ENCODE results near the gene VSIR.

Gene VSIR

DNA sequence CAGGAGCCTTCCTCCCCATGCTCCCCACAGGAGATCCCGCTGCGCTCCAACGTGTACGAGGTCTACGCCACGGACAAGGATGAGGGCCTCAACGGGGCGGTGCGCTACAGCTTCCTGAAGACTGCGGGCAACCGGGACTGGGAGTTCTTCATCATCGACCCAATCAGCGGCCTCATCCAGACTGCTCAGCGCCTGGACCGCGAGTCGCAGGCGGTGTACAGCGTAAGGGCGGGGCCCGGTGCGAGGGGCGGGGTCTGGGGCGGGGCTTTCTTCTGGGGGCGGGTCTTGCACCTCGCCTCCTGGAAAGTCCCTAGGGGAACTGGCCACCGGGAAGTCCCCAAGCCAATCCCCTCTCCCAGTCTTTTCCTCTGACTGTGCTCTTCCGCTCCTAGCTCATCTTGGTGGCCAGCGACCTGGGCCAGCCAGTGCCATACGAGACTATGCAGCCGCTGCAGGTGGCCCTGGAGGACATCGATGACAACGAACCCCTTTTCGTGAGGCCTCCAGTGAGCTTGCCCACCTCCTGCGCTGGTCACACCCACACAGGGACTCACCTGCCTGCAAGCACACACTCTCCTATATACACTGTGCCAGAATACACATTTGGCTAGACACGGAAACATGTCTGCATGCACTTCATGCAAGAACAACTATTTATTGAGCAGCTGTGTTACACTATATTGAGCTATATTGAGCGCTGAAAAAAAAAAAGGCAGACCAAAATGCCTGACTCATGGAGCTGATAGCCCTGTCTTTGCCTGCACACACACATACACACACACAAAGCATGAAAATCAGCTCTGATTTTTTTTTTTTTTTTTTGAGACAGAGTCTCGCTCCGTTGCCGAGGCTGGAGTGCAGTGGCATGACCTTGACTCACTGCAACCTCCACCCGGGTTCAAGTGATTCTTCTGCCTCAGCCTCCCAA is 32.7 kb upstream of the VSIR start:
- no peak overlapping the region for H3K4me3 ChIP-seq (replicated peaks; ENCODE audit: insufficient read depth, low read length)
- DNase-seq (ENCODE audit: low read depth in 1 of 2, low spot score in 1 of 2), result no peak

DNA sequence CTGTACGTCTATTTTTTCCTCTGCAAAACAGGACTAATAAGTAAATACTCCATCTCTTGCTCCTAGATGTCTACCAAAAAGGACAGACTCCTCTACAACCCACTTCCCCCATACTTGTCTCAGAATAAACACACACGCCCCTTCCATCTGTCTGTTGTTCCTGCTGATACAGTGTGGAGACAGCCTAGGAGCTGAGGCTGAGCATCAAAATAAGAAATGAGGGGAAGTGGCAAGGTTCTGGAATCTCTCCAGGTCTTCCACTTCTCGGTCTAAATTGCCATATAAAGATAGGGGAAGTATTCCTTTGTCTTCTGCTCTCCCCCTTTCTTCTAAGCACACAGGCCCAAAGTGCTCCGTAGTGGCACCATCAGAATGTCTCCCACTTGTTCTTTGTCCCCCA is 30.8 kb upstream of the VSIR start:
- DNase-seq (ENCODE audit: low read depth in 1 of 2, low spot score in 1 of 2), result peak in 1 of 2 experiments; percentile 73
- H3K27me3 ChIP-seq (ENCODE audit: insufficient read depth, poor library complexity, severe bottlenecking), result no peaks in the 10 kb centered on the region
- TF ChIP-seq, protein P1, sequence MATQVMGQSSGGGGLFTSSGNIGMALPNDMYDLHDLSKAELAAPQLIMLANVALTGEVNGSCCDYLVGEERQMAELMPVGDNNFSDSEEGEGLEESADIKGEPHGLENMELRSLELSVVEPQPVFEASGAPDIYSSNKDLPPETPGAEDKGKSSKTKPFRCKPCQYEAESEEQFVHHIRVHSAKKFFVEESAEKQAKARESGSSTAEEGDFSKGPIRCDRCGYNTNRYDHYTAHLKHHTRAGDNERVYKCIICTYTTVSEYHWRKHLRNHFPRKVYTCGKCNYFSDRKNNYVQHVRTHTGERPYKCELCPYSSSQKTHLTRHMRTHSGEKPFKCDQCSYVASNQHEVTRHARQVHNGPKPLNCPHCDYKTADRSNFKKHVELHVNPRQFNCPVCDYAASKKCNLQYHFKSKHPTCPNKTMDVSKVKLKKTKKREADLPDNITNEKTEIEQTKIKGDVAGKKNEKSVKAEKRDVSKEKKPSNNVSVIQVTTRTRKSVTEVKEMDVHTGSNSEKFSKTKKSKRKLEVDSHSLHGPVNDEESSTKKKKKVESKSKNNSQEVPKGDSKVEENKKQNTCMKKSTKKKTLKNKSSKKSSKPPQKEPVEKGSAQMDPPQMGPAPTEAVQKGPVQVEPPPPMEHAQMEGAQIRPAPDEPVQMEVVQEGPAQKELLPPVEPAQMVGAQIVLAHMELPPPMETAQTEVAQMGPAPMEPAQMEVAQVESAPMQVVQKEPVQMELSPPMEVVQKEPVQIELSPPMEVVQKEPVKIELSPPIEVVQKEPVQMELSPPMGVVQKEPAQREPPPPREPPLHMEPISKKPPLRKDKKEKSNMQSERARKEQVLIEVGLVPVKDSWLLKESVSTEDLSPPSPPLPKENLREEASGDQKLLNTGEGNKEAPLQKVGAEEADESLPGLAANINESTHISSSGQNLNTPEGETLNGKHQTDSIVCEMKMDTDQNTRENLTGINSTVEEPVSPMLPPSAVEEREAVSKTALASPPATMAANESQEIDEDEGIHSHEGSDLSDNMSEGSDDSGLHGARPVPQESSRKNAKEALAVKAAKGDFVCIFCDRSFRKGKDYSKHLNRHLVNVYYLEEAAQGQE (IDR thresholded peaks at IDR 0.05; ENCODE audit: insufficient replicate concordance, low read depth), result no peak
- TF ChIP-seq POLR2AphosphoS5 (IDR thresholded peaks at IDR 0.05; ENCODE audit: low read depth), result 0 out of 2 replicates have a peak, but pooled peaks have one; percentile 20
- TF ChIP-seq GABPA (IDR thresholded peaks at IDR 0.05; ENCODE audit: low read depth), result no peak
- peak; percentile 86 for TF ChIP-seq SPI1 (IDR thresholded peaks at IDR 0.05; ENCODE audit: borderline replicate concordance, low read depth)
- TF ChIP-seq, protein P2, sequence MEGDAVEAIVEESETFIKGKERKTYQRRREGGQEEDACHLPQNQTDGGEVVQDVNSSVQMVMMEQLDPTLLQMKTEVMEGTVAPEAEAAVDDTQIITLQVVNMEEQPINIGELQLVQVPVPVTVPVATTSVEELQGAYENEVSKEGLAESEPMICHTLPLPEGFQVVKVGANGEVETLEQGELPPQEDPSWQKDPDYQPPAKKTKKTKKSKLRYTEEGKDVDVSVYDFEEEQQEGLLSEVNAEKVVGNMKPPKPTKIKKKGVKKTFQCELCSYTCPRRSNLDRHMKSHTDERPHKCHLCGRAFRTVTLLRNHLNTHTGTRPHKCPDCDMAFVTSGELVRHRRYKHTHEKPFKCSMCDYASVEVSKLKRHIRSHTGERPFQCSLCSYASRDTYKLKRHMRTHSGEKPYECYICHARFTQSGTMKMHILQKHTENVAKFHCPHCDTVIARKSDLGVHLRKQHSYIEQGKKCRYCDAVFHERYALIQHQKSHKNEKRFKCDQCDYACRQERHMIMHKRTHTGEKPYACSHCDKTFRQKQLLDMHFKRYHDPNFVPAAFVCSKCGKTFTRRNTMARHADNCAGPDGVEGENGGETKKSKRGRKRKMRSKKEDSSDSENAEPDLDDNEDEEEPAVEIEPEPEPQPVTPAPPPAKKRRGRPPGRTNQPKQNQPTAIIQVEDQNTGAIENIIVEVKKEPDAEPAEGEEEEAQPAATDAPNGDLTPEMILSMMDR (IDR thresholded peaks at IDR 0.05; ENCODE audit: insufficient read depth, low read length), result no peak
- H3K27ac ChIP-seq (replicated peaks), result no peak overlapping the region
- H3K4me3 ChIP-seq (replicated peaks; ENCODE audit: insufficient read depth, low read length), result no peak overlapping the region

More for the DNA sequence above, 32.7 kb upstream of the VSIR start:
- no peak overlapping the region for H3K27ac ChIP-seq (replicated peaks)
- no peaks in the 10 kb centered on the region for H3K27me3 ChIP-seq (ENCODE audit: insufficient read depth, poor library complexity, severe bottlenecking)
- TF ChIP-seq, protein P2 (IDR thresholded peaks at IDR 0.05; ENCODE audit: insufficient read depth, low read length), result no peak
- TF ChIP-seq POLR2AphosphoS5 (IDR thresholded peaks at IDR 0.05; ENCODE audit: low read depth), result no peak
- TF ChIP-seq GABPA (IDR thresholded peaks at IDR 0.05; ENCODE audit: low read depth), result no peak

DNA sequence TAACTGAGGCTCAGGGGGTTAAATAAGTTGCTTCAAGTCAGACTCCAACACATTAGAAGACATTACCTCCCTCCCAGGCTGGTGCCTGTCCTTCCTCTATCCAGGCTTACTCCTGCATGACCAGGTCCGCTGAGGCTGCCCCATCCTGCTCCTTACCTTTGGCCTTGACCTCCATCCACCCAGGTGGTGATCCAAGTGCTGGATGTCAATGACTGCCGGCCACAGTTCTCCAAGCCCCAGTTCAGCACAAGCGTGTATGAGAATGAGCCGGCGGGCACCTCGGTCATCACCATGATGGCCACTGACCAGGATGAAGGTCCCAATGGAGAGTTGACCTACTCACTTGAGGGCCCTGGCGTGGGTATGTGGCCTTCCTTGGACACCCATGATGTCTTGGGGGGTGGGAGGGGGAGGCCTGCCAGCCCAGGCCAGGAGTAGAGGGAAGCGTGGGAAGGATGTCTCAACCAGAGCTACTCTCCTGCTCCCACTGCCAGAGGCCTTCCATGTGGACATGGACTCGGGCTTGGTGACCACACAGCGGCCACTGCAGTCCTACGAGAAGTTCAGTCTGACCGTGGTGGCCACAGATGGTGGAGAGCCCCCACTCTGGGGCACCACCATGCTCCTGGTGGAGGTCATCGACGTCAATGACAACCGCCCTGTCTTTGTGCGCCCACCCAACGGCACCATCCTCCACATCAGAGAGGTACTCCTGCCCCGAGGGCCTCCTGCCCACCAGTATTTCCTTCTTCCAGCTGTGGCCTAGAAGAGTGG is 29.6 kb upstream of the VSIR start:
- TF ChIP-seq POLR2AphosphoS5 (IDR thresholded peaks at IDR 0.05; ENCODE audit: low read depth) (no peak), GABPA (IDR thresholded peaks at IDR 0.05; ENCODE audit: low read depth) (no peak), SPI1 (IDR thresholded peaks at IDR 0.05; ENCODE audit: borderline replicate concordance, low read depth) (no peak)
- TF ChIP-seq, protein P1 (IDR thresholded peaks at IDR 0.05; ENCODE audit: insufficient replicate concordance, low read depth), result no peak
- TF ChIP-seq, protein P2 (IDR thresholded peaks at IDR 0.05; ENCODE audit: insufficient read depth, low read length), result no peak
- Histone ChIP-seq H3K4me3 (replicated peaks; ENCODE audit: insufficient read depth, low read length) (no peak overlapping the region), H3K27me3 (ENCODE audit: insufficient read depth, poor library complexity, severe bottlenecking) (no peaks in the 10 kb centered on the region), H3K27ac (replicated peaks) (no peak overlapping the region)
- no peak for DNase-seq (ENCODE audit: low read depth in 1 of 2, low spot score in 1 of 2)

All from HL-60 (cell line).